DLD1 (cell line): ENCODE data around the gene PKP4.

Experiments used
- in situ Hi-C: cut with HindIII; loops from 2 replicates; pipeline ENCODE4 v1.10.0; 2017; ENCODE audit warnings: low sequenced_read_pairs

PKP4 gene

GRCh38 chr2:158728422-158728821 lies 271.7 kb downstream of the PKP4 start:
- in situ Hi-C loops = no loop called here

GRCh38 chr2:158729451-158729850 lies 272.7 kb downstream of the PKP4 start:
- in situ Hi-C loops = no loop called here

DNA sequence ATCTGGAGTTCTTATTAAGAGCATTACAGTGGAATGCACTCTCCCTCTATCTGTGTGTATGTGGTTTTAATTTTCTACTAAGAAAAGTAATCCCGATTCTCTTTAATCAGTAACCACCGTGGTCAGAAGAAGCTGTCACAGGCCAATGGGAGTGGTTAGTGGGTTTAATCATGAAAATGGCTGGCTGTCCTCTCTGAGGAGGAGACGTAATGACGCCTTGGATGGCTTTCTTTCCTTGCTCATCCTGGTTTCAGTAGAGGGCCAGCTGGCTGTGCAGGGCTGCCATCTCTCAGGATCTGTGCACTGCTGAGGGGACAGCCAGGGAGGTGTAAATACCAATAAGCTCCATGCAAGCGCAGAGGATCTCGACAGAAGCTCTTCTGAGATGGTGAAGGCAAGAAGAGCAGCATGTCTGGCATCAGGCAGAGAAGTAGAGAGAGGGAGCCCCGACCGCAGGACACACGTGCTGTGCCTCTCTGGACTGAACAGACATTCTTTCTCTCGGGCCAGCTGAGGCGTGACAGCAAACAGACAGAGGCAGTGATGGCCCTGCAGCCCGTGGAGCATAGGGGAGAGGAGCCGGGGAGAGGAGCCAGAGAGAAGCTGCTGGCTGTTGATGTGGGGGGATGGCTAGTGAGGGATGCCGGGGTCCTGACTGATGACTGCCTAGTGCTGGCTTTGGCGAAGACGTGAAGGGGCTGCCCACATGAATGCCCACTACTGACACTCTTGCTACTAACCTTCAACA lies 273.3 kb downstream of the PKP4 start:
- in situ Hi-C loops = no loop called here

- in situ Hi-C loops = no loop called here
Observed at GRCh38 chr2:158730621-158731140, 273.9 kb downstream of the PKP4 start.

DNA sequence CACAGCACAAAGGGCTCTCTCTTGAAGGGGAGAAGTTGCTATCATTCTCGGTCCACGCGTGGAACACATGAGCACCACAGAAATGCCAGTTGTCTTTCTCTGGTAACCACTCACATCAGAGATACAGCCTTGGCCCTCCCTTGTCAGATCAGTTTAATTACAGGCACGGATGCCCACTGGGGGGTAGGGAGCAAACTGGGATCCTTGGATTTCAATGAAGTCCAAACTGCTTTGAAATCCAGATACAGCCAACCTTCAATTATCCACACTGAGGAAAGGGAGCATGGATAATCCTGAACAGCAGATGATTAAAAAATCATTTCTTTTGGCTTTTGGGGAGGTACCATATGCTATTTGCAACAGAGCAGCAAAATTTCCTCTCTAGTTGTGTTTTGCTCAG lies 274.6 kb downstream of the PKP4 start:
- in situ Hi-C loops = no loop called here
